ENCODE measurements around the gene KCNIP4. TPM values are rescaled to one million over a fixed set of nuclear protein-coding genes. Genes with fewer than 3 reads are reported as not detected.

KCNIP4 gene
- total and polyA plus RNA-seq, 9 of the 15 experiments (the other 6 are each of a cell fraction or from before 2014, with no cell fraction given): 0.25 to 0.41 TPM; not detected in 7

DNA sequence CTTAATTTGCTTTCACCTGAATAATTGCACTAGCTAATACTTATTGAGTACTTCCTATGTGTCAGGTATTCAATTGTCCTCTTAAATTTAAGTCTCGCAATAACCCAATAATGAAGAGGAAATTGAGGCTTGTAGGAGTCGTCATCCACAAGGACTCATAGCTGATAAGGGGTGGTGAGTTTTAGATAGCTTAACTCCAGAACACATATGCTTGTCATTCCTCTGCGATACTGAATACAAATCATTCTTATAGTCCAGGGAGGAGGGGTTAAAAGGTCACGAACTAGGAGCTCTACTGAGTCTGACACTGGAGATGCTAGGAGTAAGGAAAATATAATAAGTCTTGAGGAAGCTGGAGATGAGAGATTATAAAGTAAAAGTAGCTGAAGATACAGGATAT, 1249.8 kb downstream of the KCNIP4 start (continued):
- no peak for TF ChIP-seq BRF1 (IDR thresholded peaks at IDR 0.05; ENCODE audit: borderline replicate concordance, extremely low read depth, insufficient read length)
- TF ChIP-seq ZNF217 (CRISPR knock-in tag; IDR thresholded peaks at IDR 0.05): no peak
- peak; percentile 62; the same call in 1 of the 2 replicates for TF ChIP-seq RNF2 (IDR thresholded peaks at IDR 0.05)
- TF ChIP-seq ZNF79 (CRISPR knock-in tag; IDR thresholded peaks at IDR 0.05; ENCODE audit: low read depth): no peak
- peak; percentile 90 for TF ChIP-seq TAL1 (IDR thresholded peaks at IDR 0.05)
- TF ChIP-seq U2AF1 (optimal IDR thresholded peaks at IDR 0.05; ENCODE audit: low read depth, low read length): no peak
- TF ChIP-seq, protein P1, sequence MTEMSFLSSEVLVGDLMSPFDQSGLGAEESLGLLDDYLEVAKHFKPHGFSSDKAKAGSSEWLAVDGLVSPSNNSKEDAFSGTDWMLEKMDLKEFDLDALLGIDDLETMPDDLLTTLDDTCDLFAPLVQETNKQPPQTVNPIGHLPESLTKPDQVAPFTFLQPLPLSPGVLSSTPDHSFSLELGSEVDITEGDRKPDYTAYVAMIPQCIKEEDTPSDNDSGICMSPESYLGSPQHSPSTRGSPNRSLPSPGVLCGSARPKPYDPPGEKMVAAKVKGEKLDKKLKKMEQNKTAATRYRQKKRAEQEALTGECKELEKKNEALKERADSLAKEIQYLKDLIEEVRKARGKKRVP (CRISPR knock-in tag; IDR thresholded peaks at IDR 0.05): peak; percentile 47; the same call in 1 of the 2 replicates
- TF ChIP-seq TBL1XR1 (IDR thresholded peaks at IDR 0.05; ENCODE audit: low read length in 2 of 2): peak in 1 of 2 experiments; percentile 71; a peak in 1 of 4 replicates
- TF ChIP-seq, protein P2, sequence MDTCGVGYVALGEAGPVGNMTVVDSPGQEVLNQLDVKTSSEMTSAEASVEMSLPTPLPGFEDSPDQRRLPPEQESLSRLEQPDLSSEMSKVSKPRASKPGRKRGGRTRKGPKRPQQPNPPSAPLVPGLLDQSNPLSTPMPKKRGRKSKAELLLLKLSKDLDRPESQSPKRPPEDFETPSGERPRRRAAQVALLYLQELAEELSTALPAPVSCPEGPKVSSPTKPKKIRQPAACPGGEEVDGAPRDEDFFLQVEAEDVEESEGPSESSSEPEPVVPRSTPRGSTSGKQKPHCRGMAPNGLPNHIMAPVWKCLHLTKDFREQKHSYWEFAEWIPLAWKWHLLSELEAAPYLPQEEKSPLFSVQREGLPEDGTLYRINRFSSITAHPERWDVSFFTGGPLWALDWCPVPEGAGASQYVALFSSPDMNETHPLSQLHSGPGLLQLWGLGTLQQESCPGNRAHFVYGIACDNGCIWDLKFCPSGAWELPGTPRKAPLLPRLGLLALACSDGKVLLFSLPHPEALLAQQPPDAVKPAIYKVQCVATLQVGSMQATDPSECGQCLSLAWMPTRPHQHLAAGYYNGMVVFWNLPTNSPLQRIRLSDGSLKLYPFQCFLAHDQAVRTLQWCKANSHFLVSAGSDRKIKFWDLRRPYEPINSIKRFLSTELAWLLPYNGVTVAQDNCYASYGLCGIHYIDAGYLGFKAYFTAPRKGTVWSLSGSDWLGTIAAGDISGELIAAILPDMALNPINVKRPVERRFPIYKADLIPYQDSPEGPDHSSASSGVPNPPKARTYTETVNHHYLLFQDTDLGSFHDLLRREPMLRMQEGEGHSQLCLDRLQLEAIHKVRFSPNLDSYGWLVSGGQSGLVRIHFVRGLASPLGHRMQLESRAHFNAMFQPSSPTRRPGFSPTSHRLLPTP (IDR thresholded peaks at IDR 0.05; ENCODE audit: borderline replicate concordance, extremely low read depth, insufficient read length): no peak
- peak; percentile 66 for TF ChIP-seq CEBPB (tag; IDR thresholded peaks at IDR 0.05)
- peak; percentile 85 for TF ChIP-seq SMARCE1 (IDR thresholded peaks at IDR 0.05)
- peak; percentile 94 for TF ChIP-seq MEIS2 (IDR thresholded peaks at IDR 0.05; ENCODE audit: partially characterized antibody)
- TF ChIP-seq CHD1 (IDR thresholded peaks at IDR 0.05; ENCODE audit: low read length): no peak
- no peak for TF ChIP-seq IRF2 (CRISPR knock-in tag; IDR thresholded peaks at IDR 0.05)
- TF ChIP-seq MTA3 (IDR thresholded peaks at IDR 0.05; ENCODE audit: borderline replicate concordance): no peak
- TF ChIP-seq, protein P3, sequence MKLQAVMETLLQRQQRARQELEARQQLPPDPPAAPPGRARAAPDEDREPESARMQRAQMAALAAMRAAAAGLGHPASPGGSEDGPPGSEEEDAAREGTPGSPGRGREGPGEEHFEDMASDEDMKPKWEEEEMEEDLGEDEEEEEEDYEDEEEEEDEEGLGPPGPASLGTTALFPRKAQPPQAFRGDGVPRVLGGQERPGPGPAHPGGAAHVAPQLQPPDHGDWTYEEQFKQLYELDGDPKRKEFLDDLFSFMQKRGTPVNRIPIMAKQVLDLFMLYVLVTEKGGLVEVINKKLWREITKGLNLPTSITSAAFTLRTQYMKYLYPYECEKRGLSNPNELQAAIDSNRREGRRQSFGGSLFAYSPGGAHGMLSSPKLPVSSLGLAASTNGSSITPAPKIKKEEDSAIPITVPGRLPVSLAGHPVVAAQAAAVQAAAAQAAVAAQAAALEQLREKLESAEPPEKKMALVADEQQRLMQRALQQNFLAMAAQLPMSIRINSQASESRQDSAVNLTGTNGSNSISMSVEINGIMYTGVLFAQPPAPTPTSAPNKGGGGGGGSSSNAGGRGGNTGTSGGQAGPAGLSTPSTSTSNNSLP (IDR thresholded peaks at IDR 0.05; ENCODE audit: borderline replicate concordance, low read depth, low read length): peak; percentile 53; the same call in 1 of the 2 replicates
- no peak for TF ChIP-seq FIP1L1 (IDR thresholded peaks at IDR 0.05; ENCODE audit: low read depth, low read length, poor library complexity, severe bottlenecking)
- TF ChIP-seq ZNF24 (IDR thresholded peaks at IDR 0.05): no peak
- TF ChIP-seq HDAC3 (IDR thresholded peaks at IDR 0.05; ENCODE audit: borderline replicate concordance, partially characterized antibody): peak; percentile 55
- no peak for TF ChIP-seq ZNF354B (CRISPR knock-in tag; IDR thresholded peaks at IDR 0.05)
- TF ChIP-seq NCOA2 (IDR thresholded peaks at IDR 0.05; ENCODE audit: partially characterized antibody in 2 of 2): no peak
- peak; percentile 91 for TF ChIP-seq EP300 (IDR thresholded peaks at IDR 0.05; ENCODE audit: low read length)
- TF ChIP-seq MTA2 (IDR thresholded peaks at IDR 0.05; ENCODE audit: low read depth): peak; percentile 80
- no peak for TF ChIP-seq NFE2L1 (tag; IDR thresholded peaks at IDR 0.05; ENCODE audit: borderline replicate concordance, low read depth)
- TF ChIP-seq KLF1 (tag; IDR thresholded peaks at IDR 0.05): no peak
- TF ChIP-seq ZBTB8A (IDR thresholded peaks at IDR 0.05; ENCODE audit: partially characterized antibody): no peak
